WTC11 (cell line): Measurements from ENCODE around the gene PEX6. TPM values are rescaled to one million over a fixed set of nuclear protein-coding genes. Genes with fewer than 3 reads are reported as not detected.

Source experiments
- ATAC-seq: fragments of 200-7000 bp; cut with Tn5 transposase; 2 replicates; pipeline ENCODE4 v1.10.0; 2021; ENCODE audit warnings: mild to moderate bottlenecking, moderate library complexity
- CTCF ChIA-PET: fragments of 300-600 bp; sonication (Branson Sonifier 250); formaldehyde crosslinking; loops from one replicate; lab custom pipeline; 2021; ENCODE audit warnings: antibody characterized with exemption; lab: Charles Lee
- POLR2A ChIA-PET: fragments of 350-600 bp; sonication (Branson Sonifier 250); formaldehyde crosslinking; loops from one replicate; lab custom pipeline; 2021; ENCODE audit warnings: antibody characterized with exemption; lab: Charles Lee
- DNase-seq: peaks from one replicate; pipeline ENCODE4 v3.0.0; 2021; ENCODE audit warnings: low spot score
- H3K27ac Mint-ChIP-seq: 2 replicates; pipeline ENCODE4 v1.8.0; 2021; ENCODE audit warnings: mixed read lengths
- H3K27me3 Mint-ChIP-seq: 2 replicates; pipeline ENCODE4 v1.8.0; 2021; ENCODE audit warnings: low read depth, mild to moderate bottlenecking, moderate library complexity, mixed read lengths
- H3K36me3 Mint-ChIP-seq: 2 replicates; pipeline ENCODE4 v1.8.0; 2021; ENCODE audit warnings: mixed read lengths
- H3K4me1 Mint-ChIP-seq: 2 replicates; pipeline ENCODE4 v1.8.0; 2022; ENCODE audit warnings: mixed read lengths
- H3K4me3 Mint-ChIP-seq: 2 replicates; pipeline ENCODE4 v1.8.0; 2021; ENCODE audit warnings: mild to moderate bottlenecking, moderate library complexity, mixed read lengths
- H3K9me3 Mint-ChIP-seq: 2 replicates; pipeline ENCODE4 v1.8.0; 2021; ENCODE audit warnings: mixed read lengths
- CDX4 ChIP-seq: fragments of 250-450 bp; sonication (Bioruptor Pico); IDR thresholded peaks from 2 replicates; pipeline ENCODE4 v1.9.0; 2021; ENCODE audit warnings: moderate library complexity, mild to moderate bottlenecking, inconsistent platforms, borderline replicate concordance
- CREM ChIP-seq: sonication (generic); formaldehyde crosslinking; IDR thresholded peaks from 2 replicates; pipeline ENCODE4 v1.8.1; 2022; ENCODE audit warnings: mild to moderate bottlenecking, missing genetic modification reagents, moderate library complexity
- CTCF ChIP-seq: fragments of 200-600 bp; IDR thresholded peaks from 2 replicates; pipeline ENCODE4 v1.8.0; 2022; ENCODE audit warnings: antibody characterized with exemption
- ELF4 ChIP-seq: sonication (generic); formaldehyde crosslinking; IDR thresholded peaks from 2 replicates; pipeline ENCODE4 v1.8.1; 2022; ENCODE audit warnings: low read depth, mild to moderate bottlenecking, moderate library complexity, missing genetic modification reagents
- EMX1 ChIP-seq: fragments of 250-450 bp; sonication (Bioruptor Pico); IDR thresholded peaks from 2 replicates; pipeline ENCODE4 v1.8.0; 2021; ENCODE audit warnings: mild to moderate bottlenecking
- FOXP1 ChIP-seq: sonication (generic); formaldehyde crosslinking; IDR thresholded peaks from 2 replicates; pipeline ENCODE4 v1.8.0; 2022; ENCODE audit warnings: missing genetic modification reagents, mild to moderate bottlenecking, moderate library complexity, borderline replicate concordance
- GRHL2 ChIP-seq: fragments of 250-450 bp; sonication (Bioruptor Pico); IDR thresholded peaks from 2 replicates; pipeline ENCODE4 v1.8.0; 2022; ENCODE audit warnings: mild to moderate bottlenecking, moderate library complexity; ENCODE audit not compliant: insufficient replicate concordance, severe bottlenecking
- HMGA2 ChIP-seq: fragments of 250-450 bp; sonication (Bioruptor Pico); IDR thresholded peaks from 2 replicates; pipeline ENCODE4 v1.4.0; 2021; ENCODE audit warnings: mild to moderate bottlenecking, moderate library complexity
- IRF2 ChIP-seq: sonication (generic); formaldehyde crosslinking; IDR thresholded peaks from 2 replicates; pipeline ENCODE4 v1.8.0; 2022; ENCODE audit warnings: low read depth, missing genetic modification reagents, borderline replicate concordance
- SP1 ChIP-seq: sonication (generic); formaldehyde crosslinking; conservative IDR thresholded peaks from 2 replicates; pipeline ENCODE4 v1.8.1; 2022; ENCODE audit warnings: missing genetic modification reagents
- ZBTB43 ChIP-seq: sonication (generic); formaldehyde crosslinking; IDR thresholded peaks from 2 replicates; pipeline ENCODE4 v1.8.1; 2023; ENCODE audit warnings: mild to moderate bottlenecking, missing genetic modification reagents
- total RNA-seq: library from RNA; stranded (reverse); gene quantifications from 3 replicates; pipeline ENCODE4 v1.2.3, GENCODE V29; 2021
- TF ChIP-seq, protein P1 (sequence below): sonication (generic); formaldehyde crosslinking; IDR thresholded peaks from 2 replicates; pipeline ENCODE4 v1.8.1; 2023; ENCODE audit warnings: mild to moderate bottlenecking, missing genetic modification reagents, moderate library complexity
- TF ChIP-seq, protein P2 (sequence below): sonication (generic); formaldehyde crosslinking; IDR thresholded peaks from 2 replicates; pipeline ENCODE4 v1.8.1; 2022; ENCODE audit warnings: missing genetic modification reagents, borderline replicate concordance
- TF ChIP-seq, protein P3 (sequence below): sonication (generic); formaldehyde crosslinking; IDR thresholded peaks from 2 replicates; pipeline ENCODE4 v1.8.1; 2023; ENCODE audit warnings: mild to moderate bottlenecking, missing genetic modification reagents
- TF ChIP-seq, protein P4 (sequence below): fragments of 250-450 bp; sonication (Bioruptor Pico); IDR thresholded peaks from 2 replicates; pipeline ENCODE4 v1.9.0; 2021; ENCODE audit warnings: mild to moderate bottlenecking

Gene PEX6
- total RNA-seq, 1 experiment from 2014 or later: 8.2 TPM

DNA sequence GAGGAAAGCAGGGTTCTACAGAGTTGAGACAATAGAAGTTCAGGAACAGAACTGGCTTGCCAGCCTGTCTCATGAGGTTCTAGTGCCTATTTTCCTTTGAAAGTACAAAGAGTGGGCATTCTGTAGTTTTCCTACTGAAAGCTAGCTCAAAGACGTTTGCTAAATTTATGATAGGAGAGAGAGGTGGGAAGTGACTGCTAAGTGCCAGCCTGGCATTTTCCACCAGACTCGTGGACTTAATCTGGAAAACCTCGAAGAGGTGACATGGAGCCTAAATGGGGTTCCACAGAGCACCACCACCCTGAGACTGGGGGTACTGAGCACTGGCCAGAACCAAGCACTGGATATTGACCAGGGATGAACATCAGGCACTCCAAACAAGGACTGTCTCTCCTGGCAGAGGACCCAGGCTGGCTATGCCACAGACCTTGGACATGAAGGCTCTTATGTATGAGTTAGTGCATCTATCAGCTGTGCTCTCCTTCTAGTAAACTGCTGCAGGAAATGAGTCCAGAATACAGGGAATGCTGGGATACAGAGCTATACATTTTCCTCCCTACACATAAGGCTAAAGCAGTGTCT lies 7.1 kb downstream of the PEX6 start:
- ChIA-PET CTCF (interaction anchor here (1.6 to 1.8 kb wide), 2 partner anchors 11 to 39 kb away, joined by 5 to 9 read pairs; partner anchors contain the start of gene GNMT), POLR2A (interaction anchor here (0.5 to 2.7 kb wide), 3 partner anchors 12 to 108 kb away, joined by 3 to 9 read pairs (median 4); partner anchors contain the start of genes CNPY3 and PPP2R5D)
- Mint-ChIP-seq H3K27ac (peak overlapping the region; percentile 66; the same call in 1 of the 2 replicates), H3K9me3 (no peaks in the 10 kb centered on the region), H3K36me3 (no peaks in the 10 kb centered on the region), H3K4me1 (peaks cover 1% of the 10 kb centered on the region; the same call in 1 of the 2 replicates), H3K4me3 (no peak overlapping the region), H3K27me3 (no peaks in the 10 kb centered on the region)
- no peak for TF ChIP-seq ZBTB43 (CRISPR knock-in tag)
- TF ChIP-seq EMX1 (CRISPR knock-in tag): no peak
- TF ChIP-seq IRF2 (CRISPR knock-in tag): no peak
- DNase-seq (no peak), ATAC-seq (no peak)

DNA sequence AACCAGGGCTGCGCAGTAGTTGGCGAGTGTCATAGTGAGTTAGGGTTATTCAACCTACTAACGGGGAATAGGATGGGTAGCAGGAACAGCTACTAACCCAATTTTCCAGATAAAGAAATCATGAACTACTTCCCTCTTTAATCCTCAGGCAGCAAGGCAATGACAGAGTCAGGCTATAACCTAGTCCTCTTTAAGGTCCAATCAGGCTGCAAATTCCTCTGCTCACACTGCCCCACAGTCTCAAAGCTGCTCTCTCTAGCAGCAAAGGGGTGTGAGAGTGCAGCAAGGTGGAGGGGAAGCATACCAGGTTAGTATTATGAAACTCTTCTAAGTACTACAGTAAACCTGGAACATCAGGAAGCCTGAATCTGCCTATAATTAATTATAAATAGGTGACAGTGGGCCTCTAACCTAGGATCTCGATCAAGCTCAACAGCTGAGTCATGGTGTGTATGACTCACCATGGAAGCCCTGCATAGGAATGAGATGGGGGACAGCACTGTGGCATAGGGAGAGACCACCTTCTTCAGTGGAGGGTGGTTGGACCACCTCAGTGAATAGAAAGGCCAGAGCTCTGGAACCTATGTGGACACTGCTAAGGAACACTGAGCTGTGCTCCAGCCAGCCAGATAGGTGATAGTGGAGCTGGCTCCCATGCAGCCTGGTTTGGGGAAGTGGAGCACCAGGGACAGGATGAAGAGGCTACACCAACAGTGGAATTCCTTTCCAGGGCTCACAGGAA lies 7.9 kb downstream of the PEX6 start:
- Mint-ChIP-seq H3K4me3 (no peak overlapping the region), H3K27me3 (no peaks in the 10 kb centered on the region), H3K4me1 (no peaks in the 10 kb centered on the region), H3K27ac (no peak overlapping the region; the same call in 1 of the 2 replicates), H3K36me3 (no peaks in the 10 kb centered on the region), H3K9me3 (no peaks in the 10 kb centered on the region)
- CTCF ChIA-PET: interaction anchor here (1.3 to 1.6 kb wide), 2 partner anchors 40 to 59 kb away, joined by 3 to 5 read pairs; no protein-coding TSS in a partner anchor
- TF ChIP-seq GRHL2 (no peak), CREM (no peak), CDX4 (CRISPR knock-in tag) (no peak), SP1 (CRISPR knock-in tag) (no peak), CTCF (no peak), HMGA2 (CRISPR knock-in tag) (no peak), FOXP1 (CRISPR knock-in tag) (no peak), ELF4 (CRISPR knock-in tag) (no peak)
- TF ChIP-seq, protein P1, sequence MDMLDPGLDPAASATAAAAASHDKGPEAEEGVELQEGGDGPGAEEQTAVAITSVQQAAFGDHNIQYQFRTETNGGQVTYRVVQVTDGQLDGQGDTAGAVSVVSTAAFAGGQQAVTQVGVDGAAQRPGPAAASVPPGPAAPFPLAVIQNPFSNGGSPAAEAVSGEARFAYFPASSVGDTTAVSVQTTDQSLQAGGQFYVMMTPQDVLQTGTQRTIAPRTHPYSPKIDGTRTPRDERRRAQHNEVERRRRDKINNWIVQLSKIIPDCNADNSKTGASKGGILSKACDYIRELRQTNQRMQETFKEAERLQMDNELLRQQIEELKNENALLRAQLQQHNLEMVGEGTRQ (CRISPR knock-in tag): no peak
- TF ChIP-seq, protein P2, sequence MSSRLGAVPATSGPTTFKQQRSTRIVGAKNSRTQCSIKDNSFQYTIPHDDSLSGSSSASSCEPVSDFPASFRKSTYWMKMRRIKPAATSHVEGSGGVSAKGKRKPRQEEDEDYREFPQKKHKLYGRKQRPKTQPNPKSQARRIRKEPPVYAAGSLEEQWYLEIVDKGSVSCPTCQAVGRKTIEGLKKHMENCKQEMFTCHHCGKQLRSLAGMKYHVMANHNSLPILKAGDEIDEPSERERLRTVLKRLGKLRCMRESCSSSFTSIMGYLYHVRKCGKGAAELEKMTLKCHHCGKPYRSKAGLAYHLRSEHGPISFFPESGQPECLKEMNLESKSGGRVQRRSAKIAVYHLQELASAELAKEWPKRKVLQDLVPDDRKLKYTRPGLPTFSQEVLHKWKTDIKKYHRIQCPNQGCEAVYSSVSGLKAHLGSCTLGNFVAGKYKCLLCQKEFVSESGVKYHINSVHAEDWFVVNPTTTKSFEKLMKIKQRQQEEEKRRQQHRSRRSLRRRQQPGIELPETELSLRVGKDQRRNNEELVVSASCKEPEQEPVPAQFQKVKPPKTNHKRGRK (CRISPR knock-in tag): no peak
- TF ChIP-seq, protein P3, sequence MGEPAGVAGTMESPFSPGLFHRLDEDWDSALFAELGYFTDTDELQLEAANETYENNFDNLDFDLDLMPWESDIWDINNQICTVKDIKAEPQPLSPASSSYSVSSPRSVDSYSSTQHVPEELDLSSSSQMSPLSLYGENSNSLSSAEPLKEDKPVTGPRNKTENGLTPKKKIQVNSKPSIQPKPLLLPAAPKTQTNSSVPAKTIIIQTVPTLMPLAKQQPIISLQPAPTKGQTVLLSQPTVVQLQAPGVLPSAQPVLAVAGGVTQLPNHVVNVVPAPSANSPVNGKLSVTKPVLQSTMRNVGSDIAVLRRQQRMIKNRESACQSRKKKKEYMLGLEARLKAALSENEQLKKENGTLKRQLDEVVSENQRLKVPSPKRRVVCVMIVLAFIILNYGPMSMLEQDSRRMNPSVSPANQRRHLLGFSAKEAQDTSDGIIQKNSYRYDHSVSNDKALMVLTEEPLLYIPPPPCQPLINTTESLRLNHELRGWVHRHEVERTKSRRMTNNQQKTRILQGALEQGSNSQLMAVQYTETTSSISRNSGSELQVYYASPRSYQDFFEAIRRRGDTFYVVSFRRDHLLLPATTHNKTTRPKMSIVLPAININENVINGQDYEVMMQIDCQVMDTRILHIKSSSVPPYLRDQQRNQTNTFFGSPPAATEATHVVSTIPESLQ (CRISPR knock-in tag): no peak
- TF ChIP-seq, protein P4, sequence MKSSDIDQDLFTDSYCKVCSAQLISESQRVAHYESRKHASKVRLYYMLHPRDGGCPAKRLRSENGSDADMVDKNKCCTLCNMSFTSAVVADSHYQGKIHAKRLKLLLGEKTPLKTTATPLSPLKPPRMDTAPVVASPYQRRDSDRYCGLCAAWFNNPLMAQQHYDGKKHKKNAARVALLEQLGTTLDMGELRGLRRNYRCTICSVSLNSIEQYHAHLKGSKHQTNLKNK (CRISPR knock-in tag): no peak
- POLR2A ChIA-PET: interaction anchor here (1.5 to 2.7 kb wide), 2 partner anchors 13 to 42 kb away, joined by 4 to 9 read pairs; partner anchors contain the start of genes CNPY3 and PPP2R5D
- ATAC-seq (peak; percentile 15; the same call in 1 of the 2 replicates), DNase-seq (no peak)
